ENCODE data around the gene CNKSR3.
A peak's percentile ranks its signal among the peaks of the same experiment; 100 is the strongest.

Gene CNKSR3

DNA sequence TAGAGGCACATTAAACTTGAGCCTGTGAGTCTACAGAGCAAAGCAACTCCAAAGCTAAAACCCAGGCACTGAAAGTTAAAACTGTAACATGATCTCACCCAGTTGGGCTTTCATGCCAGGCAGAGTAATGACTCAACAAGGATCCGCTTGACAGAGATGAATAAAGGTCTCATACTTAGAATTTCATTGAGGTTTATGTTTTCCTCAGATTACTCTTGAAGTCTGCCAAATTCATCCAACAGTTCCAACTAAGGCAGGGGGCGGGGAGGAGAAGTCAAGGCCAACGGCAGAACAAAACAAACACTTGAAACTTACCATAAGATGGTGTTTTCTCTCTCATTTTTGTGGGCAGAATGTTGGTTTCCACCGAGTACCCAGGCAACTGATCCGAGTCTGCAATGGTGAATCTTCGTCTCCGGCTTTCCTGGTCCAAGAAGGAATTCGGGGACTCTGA, 99.8 kb downstream of the CNKSR3 start:
- peak; percentile 61 for DNase-seq

DNA sequence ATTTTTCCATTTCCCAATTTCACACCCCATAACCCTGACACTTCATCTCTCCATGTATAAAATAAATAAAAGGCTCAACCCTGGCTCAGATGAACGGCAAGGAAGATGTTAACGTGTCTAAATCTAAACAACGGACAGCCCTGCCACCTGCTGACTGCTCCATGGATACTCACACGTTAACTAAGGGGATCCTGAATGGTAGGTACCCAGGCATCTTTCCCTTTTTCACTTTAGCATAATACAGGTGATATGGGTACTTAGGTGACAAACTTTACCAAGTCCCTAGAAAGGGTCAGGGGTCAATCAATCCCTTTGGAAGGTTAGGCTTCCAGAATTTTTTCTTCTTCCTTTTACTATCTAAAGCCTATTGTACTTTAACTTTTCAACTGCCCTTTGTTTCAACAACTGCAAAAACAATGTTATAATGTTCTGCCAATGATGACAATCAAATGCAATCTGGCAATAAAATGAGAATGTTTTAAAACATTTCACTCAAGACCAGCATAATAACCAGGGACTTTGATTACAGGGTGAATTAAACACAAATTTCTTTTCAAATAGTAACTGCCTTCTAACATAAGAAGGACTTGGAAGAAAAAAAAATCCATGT, 101.5 kb downstream of the CNKSR3 start:
- no peak for DNase-seq

DNA sequence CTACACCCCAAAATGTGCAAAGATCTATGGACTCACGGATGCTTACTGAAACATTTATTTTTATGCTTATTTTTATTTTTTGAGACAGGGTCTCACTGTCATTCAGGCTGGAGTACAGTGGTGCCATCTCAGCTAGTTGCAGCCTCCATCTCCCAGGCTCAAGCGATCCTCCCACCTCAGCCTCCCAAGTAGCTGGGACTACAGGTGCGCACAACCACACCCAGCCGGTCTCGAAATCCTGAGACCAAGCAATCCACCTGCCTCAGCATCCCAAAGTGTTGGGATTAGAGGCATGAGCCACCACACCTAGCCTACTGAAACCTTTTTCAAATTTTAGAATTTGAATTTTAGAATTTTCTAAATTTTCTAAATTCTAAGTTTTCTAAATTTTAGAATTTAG, 103.0 kb downstream of the CNKSR3 start:
- DNase-seq: no peak

DNA sequence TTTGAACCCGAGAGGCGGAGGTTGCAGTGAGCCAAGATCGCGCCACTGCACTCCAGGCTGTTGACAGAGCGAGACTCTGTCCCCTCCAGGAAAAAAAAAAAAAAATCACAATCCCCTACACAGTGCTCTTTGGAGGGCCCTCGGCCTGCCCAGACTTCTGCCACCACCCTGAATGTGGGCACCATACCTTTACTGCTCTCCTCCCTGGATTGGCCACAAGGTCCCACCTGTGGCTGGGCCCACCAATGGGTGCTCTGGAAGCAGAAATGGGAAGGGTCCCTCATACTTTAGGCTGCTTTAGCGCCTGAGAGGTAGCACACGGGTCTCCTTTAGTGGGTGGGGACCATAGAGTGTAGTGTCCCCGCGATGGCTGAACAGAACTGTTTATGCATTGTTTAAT, 103.6 kb downstream of the CNKSR3 start:
- no peak for DNase-seq

DNA sequence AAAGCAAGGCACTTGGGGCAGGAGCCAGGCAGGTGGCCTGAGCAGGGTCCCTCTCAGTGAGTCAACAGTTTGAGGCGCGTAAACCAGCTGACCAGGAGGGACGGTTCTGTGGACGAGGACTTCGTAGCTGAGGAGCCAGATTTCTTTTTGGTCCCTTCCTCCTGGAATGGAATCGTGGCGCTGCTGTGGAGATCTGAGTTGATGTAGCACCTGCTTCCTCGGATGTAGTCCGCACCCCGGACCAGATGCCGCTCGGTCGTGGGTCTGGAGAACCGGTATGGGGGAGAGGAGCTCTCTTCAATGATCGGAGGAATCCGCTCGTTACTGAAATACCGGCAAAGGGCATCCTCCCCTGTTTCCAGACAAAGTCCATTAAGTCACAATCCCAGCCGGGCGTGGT, 104.2 kb downstream of the CNKSR3 start:
- no peak for DNase-seq

DNA sequence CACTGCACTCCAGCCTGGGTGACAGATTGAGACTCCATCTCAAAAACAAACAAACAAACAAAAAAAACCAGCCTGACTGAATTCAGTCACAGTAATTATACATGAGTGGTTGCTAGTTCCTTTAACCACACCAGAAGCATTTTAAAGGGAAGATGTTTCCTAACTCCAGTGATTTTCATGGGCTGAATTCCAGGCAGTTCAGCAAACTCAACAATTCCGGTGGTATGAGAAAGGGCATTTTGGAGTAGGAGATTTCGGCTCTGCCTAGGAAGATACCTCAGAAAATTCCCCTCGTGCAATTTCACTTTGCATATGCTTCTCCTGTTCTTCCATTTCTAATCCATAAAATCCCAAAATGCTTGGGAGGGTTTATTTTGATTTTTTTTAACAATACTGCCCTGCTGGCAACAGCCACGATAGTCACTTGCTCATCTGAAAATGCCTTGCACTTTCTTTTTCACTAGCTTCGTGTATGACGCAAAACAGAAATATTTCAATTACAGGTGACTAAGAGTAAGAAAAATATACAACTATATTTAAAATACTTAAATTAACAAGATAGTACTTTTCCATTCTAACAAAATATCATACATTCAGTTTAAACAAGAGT, 105.6 kb downstream of the CNKSR3 start:
- no peak for DNase-seq

DNA sequence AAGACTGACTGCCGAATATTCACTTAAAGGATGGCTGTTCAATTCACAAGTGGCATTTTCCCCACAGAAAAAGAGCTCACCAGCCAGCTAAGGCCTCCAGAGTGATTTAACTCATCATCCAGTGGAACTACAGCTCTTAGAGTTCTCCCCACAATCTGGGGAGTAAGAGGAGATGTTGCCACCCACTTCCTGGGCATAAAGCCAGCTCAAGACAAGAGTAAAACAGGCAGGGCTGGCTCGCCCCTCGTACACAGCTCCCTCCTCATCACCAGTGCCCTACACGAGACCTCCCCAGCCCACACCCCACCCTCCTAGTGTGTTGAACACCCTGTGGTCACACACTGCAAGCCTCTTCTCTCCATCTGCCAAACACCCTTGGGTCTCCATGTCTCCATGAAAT, 106.7 kb downstream of the CNKSR3 start:
- DNase-seq: peak; percentile 33

DNA sequence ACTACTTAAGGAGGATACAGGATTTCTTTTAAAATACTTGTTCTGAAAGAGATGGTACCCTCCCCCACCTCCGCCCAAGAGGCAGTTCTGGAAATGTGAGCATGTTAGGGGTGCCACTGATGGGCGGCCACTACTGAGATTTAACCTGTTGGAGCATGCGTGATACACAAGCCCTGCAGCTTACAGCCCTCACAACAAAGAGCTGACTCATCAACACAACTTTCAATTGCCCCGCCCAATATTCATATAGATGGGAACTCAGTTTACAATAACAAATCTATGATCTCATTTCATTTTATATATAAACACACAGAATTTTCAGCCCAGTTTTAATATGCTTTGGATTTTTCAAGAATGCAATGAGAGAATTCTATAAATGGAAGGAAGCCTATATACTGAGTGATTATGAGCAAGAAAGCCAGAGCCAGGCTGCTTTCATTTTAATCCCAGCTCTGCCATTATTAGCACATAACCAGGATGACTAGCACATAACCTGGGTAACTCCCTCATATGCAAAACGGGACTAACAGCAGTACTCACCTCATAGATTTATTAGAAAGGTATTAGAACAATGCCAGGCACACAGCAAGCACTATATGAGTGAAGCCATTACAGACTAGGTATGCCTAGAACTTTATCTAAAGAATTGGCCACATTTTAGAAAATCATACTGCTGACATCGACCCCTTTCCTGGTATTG, 108.3 kb downstream of the CNKSR3 start:
- DNase-seq: no peak

DNA sequence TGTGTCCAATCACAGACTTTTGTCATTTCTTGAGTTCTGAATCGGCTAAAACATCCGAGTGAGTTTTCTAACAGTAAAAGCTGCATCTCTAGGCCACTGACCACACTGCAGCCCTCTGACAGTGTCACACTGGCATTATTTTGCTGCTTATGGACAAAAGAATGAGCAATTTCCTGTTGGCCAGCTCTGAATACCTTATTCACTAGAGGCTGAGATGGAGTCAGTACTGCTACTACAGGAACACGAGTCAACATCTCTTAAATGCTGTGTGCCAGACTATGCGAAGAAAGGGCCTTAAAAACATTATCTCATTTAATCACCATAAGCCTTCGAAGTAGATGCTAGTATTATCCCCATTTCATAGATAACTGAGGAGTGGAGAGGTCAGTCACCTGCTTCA, 111.4 kb downstream of the CNKSR3 start:
- DNase-seq: no peak

DNA sequence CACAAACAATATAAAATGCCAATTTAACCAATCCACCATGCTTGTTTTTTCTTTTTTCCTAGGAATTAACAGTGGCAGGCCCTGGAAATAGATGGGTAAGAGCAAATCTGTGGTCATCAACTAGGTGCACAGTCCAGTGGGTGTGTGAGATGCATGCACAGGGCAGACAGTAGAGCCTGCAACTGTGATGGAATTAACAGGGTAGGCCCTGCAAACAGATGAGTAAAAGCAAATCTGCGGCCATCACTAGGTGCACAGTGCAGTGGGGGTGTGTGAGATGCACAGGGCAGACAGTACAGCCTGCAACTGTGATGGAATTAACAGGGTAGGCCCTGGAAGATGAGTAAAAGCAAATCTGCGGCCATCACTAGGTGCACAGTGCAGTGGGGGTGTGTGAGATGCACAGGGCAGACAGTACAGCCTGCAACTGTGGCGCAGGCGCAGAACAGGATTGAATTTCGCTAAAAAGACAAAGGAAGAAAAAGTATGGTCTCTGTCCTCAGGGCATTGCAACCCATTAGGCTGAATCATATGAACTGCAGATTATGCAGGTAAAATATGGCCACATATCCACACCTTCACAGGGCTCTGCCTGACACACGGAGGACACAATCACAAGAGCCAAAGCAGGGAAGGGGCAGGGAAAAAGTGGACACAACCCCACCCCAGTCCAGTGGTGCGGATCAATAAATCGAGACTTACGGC, 112.8 kb downstream of the CNKSR3 start:
- DNase-seq: no peak

DNA sequence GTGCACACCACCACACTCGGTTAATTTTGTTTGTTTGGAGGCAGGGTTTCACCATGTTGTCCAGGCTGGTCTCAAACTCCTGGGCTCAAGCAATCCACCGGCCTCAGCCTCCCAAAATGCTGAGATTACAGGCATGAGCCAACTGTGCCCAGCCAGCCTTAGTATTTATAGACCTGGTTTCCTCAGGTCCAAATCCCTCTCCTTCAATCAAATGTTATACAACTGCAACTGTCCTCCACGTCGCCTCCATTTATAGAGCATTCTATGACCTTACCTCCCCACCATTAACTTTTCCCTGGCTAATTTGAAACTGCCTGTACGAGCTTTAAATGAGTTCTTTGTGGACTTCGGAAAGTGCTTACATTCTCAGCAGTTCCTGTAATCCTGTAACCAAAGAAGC, 114.6 kb downstream of the CNKSR3 start:
- no peak for DNase-seq

DNA sequence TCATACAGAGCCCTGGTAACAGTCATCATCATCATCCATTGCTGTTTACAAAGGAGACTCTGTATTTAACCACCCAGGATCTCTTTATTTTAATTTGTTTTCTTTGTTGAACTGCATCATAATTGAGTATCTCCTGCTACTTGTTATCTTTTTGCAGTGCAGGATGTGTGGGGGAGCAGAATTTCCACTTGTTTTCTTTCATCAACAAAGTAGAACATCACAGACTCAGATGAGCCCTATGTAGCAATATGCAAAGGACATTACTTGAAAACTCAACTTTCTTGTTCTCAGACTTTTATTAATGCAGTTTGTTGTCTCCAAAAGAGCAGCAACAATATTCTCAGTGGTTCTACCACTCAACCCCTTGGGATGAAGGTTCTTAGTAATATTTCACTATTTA, 115.2 kb downstream of the CNKSR3 start:
- DNase-seq: no peak

DNA sequence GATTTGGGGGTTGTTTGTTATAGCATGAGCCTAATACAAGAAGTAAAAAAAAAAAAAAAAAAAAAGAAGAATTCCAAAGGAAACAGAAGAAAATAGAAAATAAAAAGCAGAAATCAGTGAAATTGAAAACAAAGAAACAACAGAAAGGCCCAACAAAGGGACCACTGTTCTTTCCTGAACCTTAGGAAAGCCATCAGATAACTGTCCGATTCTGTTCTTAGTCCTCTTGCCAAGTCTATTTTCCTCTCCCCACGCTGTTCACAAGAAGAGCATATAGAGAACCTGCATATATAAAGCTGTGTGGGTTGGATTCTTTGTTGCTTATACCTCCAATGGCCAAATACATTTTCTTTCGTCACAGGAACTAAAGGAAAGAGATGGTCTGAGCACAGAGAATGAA, 115.9 kb downstream of the CNKSR3 start:
- DNase-seq: no peak

DNA sequence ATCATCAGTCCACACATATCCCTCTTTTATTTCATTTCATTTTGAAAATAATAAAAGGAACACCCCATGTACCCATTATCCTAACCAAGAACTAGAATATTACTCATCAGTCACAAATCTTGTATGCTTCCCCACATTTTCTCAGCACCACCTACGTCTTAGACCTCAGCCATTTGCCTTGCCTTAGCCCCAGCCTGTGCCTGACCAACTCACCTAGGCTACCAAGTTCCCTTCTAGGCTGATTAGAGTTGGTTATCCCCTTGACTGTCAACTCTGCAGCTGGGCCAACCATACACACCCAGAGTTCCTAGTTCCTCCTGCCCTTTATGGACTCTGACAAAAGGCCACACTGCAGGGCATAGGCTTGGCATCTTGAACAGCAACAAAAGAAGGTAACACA, 120.5 kb downstream of the CNKSR3 start:
- DNase-seq: no peak

DNA sequence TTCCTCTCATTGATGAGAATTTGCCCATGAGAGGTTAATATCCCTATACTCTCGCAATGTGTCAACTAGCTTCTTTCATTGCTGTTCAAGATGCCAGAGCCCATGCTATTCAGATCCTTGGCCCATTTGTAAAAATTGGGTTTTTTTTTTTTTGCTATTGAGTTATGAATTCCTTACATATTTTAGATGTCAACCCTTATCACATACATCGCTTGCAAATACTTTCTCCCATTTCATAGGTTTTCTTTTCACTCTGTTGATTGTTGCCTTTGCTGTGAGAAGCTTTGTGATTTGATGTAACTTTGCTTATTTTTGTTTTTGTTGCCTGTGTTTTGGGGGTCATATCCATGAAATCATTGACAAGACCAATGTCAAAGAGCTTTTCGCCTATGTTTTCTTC, 121.7 kb downstream of the CNKSR3 start:
- DNase-seq: no peak

DNA sequence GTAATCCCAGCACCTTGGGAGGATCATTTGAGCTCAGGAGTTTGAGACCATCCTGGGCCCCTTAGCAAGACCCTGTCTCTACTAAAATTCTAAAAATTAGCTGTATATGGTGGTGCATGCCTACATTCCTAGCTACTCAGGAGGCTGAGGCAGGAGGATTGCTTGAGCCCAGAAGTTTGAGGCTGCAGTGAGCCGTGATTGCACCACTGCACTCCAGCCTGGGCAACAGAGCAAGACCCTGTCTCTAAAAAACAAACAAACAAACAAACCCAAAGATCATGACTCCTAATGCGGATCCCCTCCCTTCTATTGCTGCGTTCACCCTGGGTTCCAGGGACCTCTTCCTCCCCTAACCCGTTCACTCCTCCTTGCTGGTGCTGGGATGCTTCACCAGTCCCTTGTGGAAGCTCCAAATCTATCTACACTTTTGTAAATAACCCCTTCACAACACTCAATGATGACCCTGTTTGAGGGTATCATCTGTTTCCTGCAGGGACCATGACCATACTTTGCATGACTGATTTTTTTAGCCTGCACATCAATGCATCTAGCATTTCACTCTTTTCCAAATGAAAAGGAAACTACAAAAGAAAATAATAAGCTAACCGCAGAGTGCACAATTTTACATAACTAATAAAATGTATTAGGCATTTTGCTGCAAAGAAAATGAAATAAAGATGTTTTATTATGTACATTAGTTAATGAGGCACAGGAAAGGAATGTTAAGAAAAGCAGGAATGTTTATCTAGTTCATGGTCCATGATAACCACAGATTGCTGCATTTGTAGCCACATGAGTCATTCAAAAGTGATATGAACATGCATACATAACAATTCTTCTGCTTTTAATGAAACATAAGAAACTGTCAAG, 123.4 kb downstream of the CNKSR3 start:
- no peak for DNase-seq

DNA sequence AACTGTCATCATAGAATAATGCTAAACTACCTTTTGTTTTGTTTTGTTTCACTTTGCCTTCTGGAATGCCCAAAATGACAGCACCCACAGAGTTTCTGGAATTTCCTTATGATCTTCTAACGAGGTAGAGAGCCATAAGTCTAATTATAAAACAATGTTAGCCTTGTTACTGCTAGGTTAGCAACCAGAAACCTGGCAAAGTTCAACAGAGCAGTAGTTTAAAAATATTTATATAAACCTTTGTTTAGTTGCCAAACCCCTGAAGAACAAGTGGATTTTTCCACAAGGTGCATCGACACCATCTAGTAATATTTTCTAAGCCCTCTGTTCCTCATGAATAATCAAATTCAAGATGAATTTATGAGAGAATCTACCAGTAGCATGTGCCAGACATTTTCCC, 126.3 kb downstream of the CNKSR3 start:
- no peak for DNase-seq

DNA sequence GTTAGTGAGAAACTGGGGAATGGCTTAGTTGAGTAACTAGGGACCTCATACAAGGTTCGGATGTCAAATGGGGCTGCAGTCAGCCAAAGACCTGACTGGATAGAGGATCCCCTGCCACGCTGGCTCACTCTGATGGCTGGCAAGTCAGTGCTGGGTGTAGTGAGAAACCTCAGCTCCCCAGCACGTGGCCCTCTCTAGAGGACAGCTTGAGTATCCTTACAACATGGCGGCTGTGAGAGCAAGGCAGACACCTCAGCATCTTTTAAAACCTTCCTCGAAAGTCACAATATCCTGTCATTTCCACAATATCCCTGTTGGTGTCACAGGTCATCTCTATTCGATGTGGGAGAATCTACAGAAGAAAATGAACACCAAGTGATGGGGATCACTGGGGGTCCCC, 127.2 kb downstream of the CNKSR3 start:
- DNase-seq: no peak

DNA sequence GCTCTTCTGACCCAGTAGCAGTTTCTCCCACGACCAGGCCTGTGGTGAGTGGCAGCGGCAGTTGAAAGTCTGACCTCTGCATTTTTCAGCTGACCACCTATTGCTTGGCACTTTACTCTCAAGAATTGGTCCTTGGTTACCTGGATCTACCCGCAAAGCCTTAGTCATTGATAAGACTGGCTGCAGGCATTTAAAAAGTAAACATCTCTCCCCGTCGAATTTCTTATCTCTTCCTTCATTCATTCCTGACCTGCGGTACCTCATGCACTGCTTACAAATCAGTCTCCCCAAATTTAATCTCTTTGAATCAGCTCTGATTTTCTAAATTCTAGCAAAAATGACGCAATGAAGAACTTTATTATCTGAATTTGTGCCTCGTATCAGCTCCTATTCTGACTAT, 127.7 kb downstream of the CNKSR3 start:
- DNase-seq: no peak

DNA sequence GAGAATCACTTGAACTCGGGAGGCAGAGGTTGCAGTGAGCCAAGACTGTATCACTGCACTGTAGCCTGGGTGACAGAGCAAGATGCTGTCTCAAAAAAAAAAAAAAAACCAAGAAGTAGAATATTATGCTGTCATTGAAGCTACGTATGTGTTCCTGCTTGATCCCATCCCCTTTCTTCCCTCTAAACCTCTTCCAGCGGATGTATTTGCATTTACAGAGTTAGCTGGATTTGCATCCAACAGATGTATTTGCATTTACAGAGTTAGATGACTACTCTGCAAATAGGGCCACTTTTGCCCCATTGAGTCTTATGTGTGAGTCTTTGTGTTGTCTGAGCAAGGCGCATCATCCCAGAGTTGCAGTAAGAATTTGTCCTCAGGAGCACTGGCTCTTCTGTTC, 128.9 kb downstream of the CNKSR3 start:
- no peak for DNase-seq

DNA sequence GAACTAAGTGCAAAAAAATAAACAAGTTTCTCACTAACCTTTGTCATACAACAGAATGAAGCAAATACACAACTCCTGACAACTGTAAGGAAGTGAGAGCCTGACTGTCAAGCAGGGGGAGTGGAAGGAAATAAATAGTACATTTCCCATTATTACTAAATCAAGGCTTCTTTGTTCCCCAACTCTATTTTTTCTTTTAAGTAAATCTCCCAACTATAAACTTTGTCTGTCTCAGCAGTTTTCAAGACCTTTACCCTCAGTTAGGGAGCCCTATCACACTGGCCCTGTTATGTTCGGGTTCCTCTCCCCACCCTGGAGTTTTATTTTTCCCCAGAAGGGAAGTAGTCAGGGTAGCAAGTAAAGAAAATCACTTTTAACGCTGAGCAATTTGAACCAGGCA, 129.7 kb downstream of the CNKSR3 start:
- DNase-seq: no peak

DNA sequence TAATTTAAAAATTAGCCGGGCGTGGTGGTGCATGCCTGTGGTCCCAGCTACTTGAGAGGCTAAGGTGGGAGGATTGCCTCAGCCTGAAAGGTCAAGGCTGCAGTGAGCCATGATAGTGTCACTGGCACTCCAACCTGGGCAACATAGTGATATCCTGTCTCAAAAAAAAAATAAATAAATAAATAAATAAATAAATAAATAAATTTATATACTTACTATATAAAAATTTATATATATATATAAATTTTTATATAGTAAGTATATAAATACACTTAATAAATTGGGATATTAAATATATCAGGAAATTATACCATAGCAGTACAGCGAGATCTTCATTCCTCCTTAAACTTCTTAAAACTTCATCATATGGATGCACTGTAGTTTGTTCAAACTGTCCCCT, 130.9 kb downstream of the CNKSR3 start:
- DNase-seq: no peak

DNA sequence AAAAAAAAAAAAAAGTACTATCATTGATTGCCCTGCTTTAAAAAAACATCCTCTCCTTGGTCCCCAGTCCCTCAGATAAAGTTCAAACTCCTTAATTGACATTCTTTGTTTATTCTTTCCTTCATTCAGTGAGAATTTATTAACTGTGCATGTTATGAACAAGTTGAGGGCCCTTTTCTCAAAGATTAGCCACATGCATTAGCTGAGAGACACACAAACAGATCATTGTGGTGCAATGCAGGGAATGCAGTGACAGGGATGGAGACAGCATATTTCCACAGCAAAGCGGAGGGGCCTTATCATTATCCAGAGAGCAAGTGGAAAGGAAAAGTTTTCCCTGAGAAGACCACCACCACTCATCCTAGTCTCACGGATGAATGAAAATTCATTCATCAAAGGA, 132.0 kb downstream of the CNKSR3 start:
- DNase-seq: no peak
